Astrocyte (in vitro differentiated cells and primary cell): ENCODE measurements around the gene EPB42.

Experiments used
- CTCF ChIP-seq: IDR thresholded peaks from 2 replicates; pipeline ENCODE4 v1.5.1; 2011; ENCODE audit warnings: low read depth, mild to moderate bottlenecking, inconsistent platforms, low read length, moderate library complexity; ENCODE audit not compliant: insufficient read depth
- EZH2 ChIP-seq: IDR thresholded peaks from 2 replicates; pipeline ENCODE4 v1.6.1; 2012; ENCODE audit warnings: mild to moderate bottlenecking, low read length, inconsistent platforms; ENCODE audit not compliant: insufficient read depth

GRCh38 chr15:43211224-43211735 is 9.5 kb downstream of the EPB42 start:
- TF ChIP-seq EZH2 (no peak), CTCF (no peak)
